ENCODE data around the gene A4GALT.
"Not testable (repeated sequence)": the region's sequence is repeated elsewhere in the genome, so short reads cannot be mapped to it uniquely, and the experiment has no call there.

The A4GALT gene

DNA sequence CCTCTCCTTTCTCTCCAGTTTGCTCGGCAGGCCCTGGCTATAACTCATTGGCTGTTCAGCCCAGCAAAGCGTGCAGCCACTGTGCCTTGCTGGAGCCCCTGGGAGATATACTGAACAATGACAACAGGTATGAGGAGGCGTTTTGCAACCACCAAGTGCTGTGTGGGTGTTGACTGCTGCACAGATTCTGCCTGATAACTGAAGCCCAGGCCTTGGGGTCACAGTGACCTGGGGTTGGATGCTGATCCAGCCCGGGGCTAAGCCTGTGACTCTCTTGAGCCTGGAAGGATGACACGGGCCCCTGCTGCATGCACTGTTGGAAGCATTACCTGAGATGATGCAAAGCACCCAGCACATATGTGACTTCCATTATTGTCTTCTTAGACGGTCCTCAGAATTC lies 13.7 kb upstream of the A4GALT start:
- DNase-seq, result no peak

GRCh38 chr22:42733394-42733793 lies 12.7 kb upstream of the A4GALT start:
- not testable (repeated sequence) for DNase-seq

GRCh38 chr22:42732081-42732480 lies 11.4 kb upstream of the A4GALT start:
- no peak for DNase-seq

- DNase-seq, result no peak
Observed at GRCh38 chr22:42726811-42727210, 6.1 kb upstream of the A4GALT start.

DNA sequence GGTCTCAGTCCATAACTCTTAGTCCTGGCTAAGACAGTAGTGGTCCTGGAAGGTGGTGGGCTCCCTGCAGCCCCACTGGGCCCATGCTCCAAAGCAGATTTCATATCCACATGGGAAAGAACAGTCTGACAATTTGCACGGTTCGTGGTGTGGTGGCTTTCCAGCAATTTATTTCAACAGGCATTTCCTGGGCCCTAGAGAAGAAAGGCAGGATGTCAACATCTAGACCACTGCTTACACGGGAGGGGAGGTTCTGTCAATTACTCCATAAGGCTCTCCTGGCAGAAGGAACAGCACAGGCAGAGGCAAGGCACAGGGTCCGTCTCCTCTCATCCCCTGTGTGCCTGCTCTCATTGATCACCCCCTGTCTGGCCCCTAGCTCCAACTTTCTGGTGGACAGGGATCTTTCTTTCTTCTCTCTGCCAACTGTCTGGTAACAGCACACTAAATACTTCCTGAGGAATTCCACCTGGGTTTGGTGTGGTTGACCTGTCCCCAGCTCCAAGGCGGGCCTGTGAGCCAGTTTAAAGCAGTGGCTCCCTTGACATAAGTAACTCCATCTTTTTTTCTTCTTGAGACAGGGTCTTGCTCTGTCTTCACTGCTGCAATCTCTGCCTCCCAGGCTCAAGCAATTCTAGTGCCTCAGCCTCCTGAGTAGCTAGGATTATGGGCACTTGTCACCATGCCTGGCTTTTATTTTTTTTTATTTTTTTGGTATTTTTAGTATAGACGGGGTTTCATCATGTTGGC lies 5.1 kb upstream of the A4GALT start:
- no peak for DNase-seq

- no peak for DNase-seq
Observed at GRCh38 chr22:42724062-42724461, 3.4 kb upstream of the A4GALT start.

GRCh38 chr22:42721045-42721434 lies 370 bp upstream of the A4GALT start:
- DNase-seq, result no peak

DNA sequence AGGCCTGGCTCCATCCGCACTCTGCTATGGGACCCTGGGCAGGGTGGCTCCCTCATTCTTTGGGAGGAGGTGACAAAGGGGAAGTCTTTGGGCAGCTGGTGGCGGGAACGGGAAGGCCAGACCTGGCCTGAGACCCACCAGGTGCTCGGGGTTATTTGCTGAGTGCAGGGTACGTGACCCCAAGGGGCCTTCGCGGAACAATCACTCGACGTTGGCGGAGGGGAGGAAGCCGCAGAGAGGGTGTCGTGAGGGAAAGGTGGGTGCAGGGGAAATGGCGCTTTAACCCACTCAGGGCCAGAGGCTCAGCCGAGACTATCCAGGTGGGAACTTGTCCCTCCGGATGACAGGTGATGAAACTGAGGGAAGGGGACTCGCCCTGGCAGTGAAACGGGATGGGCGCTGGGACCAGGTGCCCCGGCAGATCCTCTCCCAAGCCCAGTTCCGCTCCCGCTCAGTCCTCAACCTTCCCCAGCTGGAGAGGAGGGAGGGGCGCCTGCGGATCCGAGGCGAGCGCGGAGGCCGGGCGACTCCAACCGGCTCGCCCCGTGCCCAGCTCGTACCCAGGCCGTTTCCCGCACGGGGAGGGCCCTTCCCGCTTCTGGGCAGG lies 911 bp downstream of the A4GALT start:
- no peak for DNase-seq

- DNase-seq, result no peak
Observed at GRCh38 chr22:42719133-42719532, 1.5 kb downstream of the A4GALT start.

GRCh38 chr22:42717197-42717928 lies 3.3 kb downstream of the A4GALT start:
- no peak for DNase-seq

DNA sequence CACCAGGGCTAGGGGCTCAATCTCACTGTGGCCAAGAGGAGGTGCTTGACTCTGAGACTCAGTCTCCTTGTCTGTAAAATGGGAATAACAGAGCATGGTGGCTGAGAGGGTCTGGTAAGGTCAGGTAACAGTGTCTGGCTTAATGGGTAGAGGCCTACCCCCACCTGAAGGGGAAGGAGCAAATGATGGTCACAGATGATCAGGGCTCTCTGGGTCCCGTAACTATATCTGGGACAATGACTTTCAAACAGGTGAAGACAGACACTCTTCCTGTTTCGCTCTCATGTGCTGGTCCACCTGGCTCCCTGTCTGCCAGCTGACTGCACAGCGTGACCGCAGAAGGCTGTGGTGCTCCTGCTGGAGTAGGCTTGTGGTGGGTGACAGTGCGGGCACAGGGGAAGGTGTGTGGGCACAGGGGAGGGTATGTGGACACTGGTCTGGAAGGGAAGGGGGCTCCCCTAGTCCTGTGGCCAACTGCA lies 4.0 kb downstream of the A4GALT start:
- no peak for DNase-seq

GRCh38 chr22:42716221-42716620 lies 4.4 kb downstream of the A4GALT start:
- no peak for DNase-seq

GRCh38 chr22:42714768-42715390 lies 5.8 kb downstream of the A4GALT start:
- DNase-seq, result no peak

DNA sequence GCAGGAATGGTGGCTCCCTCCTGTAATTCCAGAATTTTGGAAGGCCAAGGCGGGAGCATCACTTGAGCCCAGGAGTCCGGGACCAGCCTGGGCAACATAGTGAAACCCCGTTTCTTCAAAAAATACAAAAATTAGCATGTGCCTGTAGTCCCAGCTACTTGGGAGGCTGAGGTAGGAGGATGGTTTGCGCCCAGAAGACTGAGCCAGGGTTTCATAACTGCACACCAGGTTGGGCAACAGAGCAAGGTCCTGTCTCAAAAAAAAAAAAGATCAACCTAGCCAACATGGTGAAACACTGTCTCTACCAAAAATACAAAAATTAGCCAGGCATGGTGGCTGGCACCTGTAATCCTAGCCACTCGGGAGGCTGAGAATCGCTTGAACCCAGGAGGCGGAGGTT lies 6.4 kb downstream of the A4GALT start:
- DNase-seq, result no peak

DNA sequence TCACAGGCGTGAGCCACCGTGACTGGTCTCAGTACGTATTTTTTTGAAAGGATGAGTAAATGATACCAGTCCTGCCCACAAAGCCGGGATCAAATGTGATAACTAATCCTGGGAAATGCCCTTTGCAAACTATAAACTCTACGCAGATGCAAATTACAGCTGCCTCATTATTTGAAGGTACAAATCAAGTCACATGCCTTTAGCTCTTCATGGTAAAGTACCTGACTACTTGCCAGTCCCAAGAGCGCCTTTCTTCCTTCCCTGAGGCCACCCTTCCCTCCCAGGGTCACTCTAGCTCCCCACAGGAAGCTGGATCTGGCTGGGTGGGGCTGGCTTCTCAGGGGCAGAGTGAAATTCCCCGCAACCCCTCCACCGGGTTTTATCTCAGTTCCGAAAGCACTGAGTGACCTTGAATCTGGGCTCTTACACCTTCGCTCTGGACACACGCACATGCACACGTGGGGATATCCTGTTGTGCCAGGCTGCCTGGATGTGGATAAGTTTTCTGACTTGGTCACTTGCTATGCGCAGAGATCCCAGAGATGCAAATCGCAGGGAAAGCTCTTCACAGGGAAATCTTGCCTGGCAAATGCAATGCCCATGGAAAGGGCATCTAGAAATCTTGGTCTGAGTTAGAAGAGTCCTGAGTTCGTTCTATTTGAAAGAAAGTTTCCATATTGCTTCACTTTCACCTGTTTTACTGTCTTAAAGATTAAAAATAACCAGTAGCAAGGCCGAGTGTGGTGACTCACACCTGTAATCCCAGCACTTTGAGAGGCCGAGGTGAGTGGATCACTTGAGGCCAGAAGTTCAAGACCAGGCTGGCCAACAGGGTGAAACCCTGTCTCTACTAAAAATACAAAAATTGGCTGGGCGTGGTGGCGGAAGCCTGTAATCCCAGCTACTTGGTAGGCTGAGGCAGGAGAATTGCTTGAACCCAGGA lies 8.5 kb downstream of the A4GALT start:
- DNase-seq, result no peak

- no peak for DNase-seq
Observed at GRCh38 chr22:42711281-42711731, 9.4 kb downstream of the A4GALT start.

- no peak for DNase-seq
Observed at GRCh38 chr22:42708417-42708816, 12.3 kb downstream of the A4GALT start.

DNA sequence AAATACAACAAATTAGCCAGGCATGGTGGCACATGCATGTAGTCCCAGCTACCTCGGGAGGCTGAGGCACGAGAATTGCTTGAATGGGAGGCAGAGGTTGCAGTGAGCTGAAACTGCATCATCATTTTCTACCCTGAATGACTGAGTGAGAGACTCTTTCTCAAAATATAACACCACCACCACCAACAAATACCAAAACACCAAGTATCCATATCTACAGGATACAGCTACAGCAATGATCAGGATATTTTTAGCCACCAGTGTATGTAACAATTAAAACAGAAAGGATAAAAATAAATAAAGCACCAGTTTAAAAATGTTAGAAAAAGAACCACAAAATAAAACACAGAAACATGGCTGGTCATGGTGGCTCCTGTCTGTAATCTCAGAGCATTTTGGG lies 13.2 kb downstream of the A4GALT start:
- no peak for DNase-seq

GRCh38 chr22:42704896-42705295 lies 15.8 kb downstream of the A4GALT start:
- DNase-seq, result no peak

- DNase-seq, result no peak
Observed at GRCh38 chr22:42702675-42703074, 18.0 kb downstream of the A4GALT start.

- no peak for DNase-seq
Observed at GRCh38 chr22:42701694-42702093, 19.0 kb downstream of the A4GALT start.

GRCh38 chr22:42700901-42701300 lies 19.8 kb downstream of the A4GALT start:
- no peak for DNase-seq

Measured in 8988T (cell line).